Nephron (organoid): Measurements from ENCODE around the gene RAB9B.
"Not testable (repeated sequence)": the region's sequence is repeated elsewhere in the genome, so short reads cannot be mapped to it uniquely, and the experiment has no call there.

Experiments
- H3K27ac Mint-ChIP-seq, 3 experiments: 2 replicates each; pipeline ENCODE4 v1.8.0; 2020; ENCODE audit warnings: mixed read lengths in 3 of 3, mild to moderate bottlenecking in 2 of 3, moderate library complexity in 1 of 3
- H3K27me3 Mint-ChIP-seq: 2 replicates; pipeline ENCODE4 v1.8.0; 2021; ENCODE audit warnings: low read depth, mild to moderate bottlenecking, moderate library complexity, mixed read lengths
- H3K36me3 Mint-ChIP-seq: 2 replicates; pipeline ENCODE4 v1.8.0; 2020; ENCODE audit warnings: low read depth, mixed read lengths
- H3K4me1 Mint-ChIP-seq: 2 replicates; pipeline ENCODE4 v1.8.0; 2020; ENCODE audit warnings: mixed read lengths
- H3K4me3 Mint-ChIP-seq, 3 experiments: 2 replicates each; pipeline ENCODE4 v1.8.0; 2020; ENCODE audit warnings: mild to moderate bottlenecking in 3 of 3, mixed read lengths in 3 of 3, moderate library complexity in 2 of 3
- H3K9me3 Mint-ChIP-seq: 2 replicates; pipeline ENCODE4 v1.8.0; 2020; ENCODE audit warnings: mixed read lengths
- CTCF ChIP-seq, 3 experiments: fragments of 200-600 bp; sonication (generic); IDR thresholded peaks; one replicate each; pipeline ENCODE4 v1.5.0; 2021; ENCODE audit warnings: antibody characterized with exemption in 3 of 3; ENCODE audit not compliant: unreplicated experiment in 3 of 3

Gene RAB9B

GRCh38 chrX:103818842-103819619 is 13.0 kb downstream of the RAB9B start:
- H3K27ac Mint-ChIP-seq = no peak overlapping the region
- TF ChIP-seq CTCF (IDR thresholded peaks at IDR 0.05; ENCODE audit: unreplicated experiment in 3 of 3) = no peak
- H3K4me1 Mint-ChIP-seq = no peaks in the 10 kb centered on the region
- H3K9me3 Mint-ChIP-seq = no peaks in the 10 kb centered on the region
- no peaks in the 10 kb centered on the region for H3K36me3 Mint-ChIP-seq
- H3K27me3 Mint-ChIP-seq = no peaks in the 10 kb centered on the region
- no peak overlapping the region for H3K4me3 Mint-ChIP-seq

GRCh38 chrX:103817502-103817901 is 14.6 kb downstream of the RAB9B start:
- Mint-ChIP-seq H3K27ac (no peak overlapping the region), H3K4me1 (no peaks in the 10 kb centered on the region), H3K9me3 (no peaks in the 10 kb centered on the region), H3K27me3 (no peaks in the 10 kb centered on the region), H3K36me3 (no peaks in the 10 kb centered on the region), H3K4me3 (no peak overlapping the region)
- peak; percentile 63 to 73 (median 67) for TF ChIP-seq CTCF (IDR thresholded peaks at IDR 0.05; ENCODE audit: unreplicated experiment in 3 of 3)

GRCh38 chrX:103817101-103817500 is 15.0 kb downstream of the RAB9B start:
- H3K27ac Mint-ChIP-seq, H3K4me1 Mint-ChIP-seq, H3K36me3 Mint-ChIP-seq, H3K9me3 Mint-ChIP-seq, H3K27me3 Mint-ChIP-seq, H3K4me3 Mint-ChIP-seq: not testable (repeated sequence)

GRCh38 chrX:103811858-103812257 is 20.2 kb downstream of the RAB9B start:
- H3K4me1 Mint-ChIP-seq = no peaks in the 10 kb centered on the region
- TF ChIP-seq CTCF (IDR thresholded peaks at IDR 0.05; ENCODE audit: unreplicated experiment in 3 of 3) = no peak

GRCh38 chrX:103806862-103807474 is 25.1 kb downstream of the RAB9B start:
- Mint-ChIP-seq H3K27me3 (no peaks in the 10 kb centered on the region), H3K4me1 (no peaks in the 10 kb centered on the region), H3K27ac (peak overlapping the region in 1 of 3 experiments; percentile 76), H3K36me3 (no peaks in the 10 kb centered on the region), H3K4me3 (no peak overlapping the region), H3K9me3 (no peaks in the 10 kb centered on the region)
- no peak for TF ChIP-seq CTCF (IDR thresholded peaks at IDR 0.05; ENCODE audit: unreplicated experiment in 3 of 3)

More at GRCh38 chrX:103811858-103812257, 20.2 kb downstream of the RAB9B start:
- Mint-ChIP-seq H3K27ac (no peak overlapping the region), H3K9me3 (no peaks in the 10 kb centered on the region), H3K4me3 (no peak overlapping the region), H3K36me3 (no peaks in the 10 kb centered on the region), H3K27me3 (no peaks in the 10 kb centered on the region)

- no peaks in the 10 kb centered on the region for H3K9me3 Mint-ChIP-seq
These were observed 26.2 kb downstream of the RAB9B start for GRCh38 chrX:103805860-103806259.

More at GRCh38 chrX:103805860-103806259, 26.2 kb downstream of the RAB9B start:
- H3K27me3 Mint-ChIP-seq = no peaks in the 10 kb centered on the region
- H3K4me1 Mint-ChIP-seq = no peaks in the 10 kb centered on the region
- no peak for TF ChIP-seq CTCF (IDR thresholded peaks at IDR 0.05; ENCODE audit: unreplicated experiment in 3 of 3)
- H3K27ac Mint-ChIP-seq = no peak overlapping the region
- no peak overlapping the region for H3K4me3 Mint-ChIP-seq
- H3K36me3 Mint-ChIP-seq = no peaks in the 10 kb centered on the region
